ENCODE results near the gene PDE6H.

PDE6H gene

DNA sequence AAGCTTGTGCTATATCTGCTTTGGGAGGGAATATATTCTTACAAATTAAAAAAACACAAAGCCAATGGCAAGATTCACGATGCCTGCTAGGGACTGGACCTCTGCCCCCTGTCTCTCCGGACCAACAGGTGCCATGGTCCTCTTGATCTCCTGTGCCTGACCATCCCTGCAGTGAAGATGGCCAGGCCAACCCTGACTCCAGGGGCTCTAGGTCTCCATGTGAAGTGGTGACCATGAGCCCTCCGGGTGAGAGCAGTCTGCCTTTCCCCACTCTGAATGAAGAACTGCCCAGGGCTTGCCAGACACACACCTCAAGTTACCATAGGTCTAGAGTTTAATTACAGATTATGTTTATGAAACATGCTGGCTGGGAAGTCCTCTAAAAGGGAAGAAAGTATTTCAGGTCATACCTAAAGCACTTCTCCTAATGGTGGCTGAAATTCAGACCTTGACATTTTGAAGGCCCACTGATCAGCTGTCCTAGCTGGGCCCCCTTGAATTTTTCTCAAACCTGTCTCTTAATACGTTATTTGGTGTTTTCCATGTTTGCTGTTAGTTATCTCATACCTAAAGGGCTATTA is 12.8 kb upstream of the PDE6H start:
- TF ChIP-seq CTCF (IDR thresholded peaks at IDR 0.05; ENCODE audit: low read depth, low read length, missing control alignments) = no peak
- no peak for DNase-seq (ENCODE audit: low read depth)
- peak overlapping the region; percentile 73 for H3K4me3 ChIP-seq (ENCODE audit: low read depth, low read length)

- peak overlapping the region; percentile 73 for H3K4me3 ChIP-seq (ENCODE audit: low read depth, low read length)
- no peak for TF ChIP-seq CTCF (IDR thresholded peaks at IDR 0.05; ENCODE audit: low read depth, low read length, missing control alignments)
- DNase-seq (ENCODE audit: low read depth) = no peak
These were observed 12.0 kb upstream of the PDE6H start for GRCh38 chr12:14960548-14961465.

GRCh38 chr12:14961466-14962152 is 11.2 kb upstream of the PDE6H start, which contains the start of gene ARHGDIB:
TSS of gene ARHGDIB (minus strand) at chr12:14961601. CDS start at chr12:14950712, 10,889 bp downstream.
- H3K4me3 ChIP-seq (ENCODE audit: low read depth, low read length) = peak within 1 kb of the TSS; percentile 73
- peak; percentile 92 for DNase-seq (ENCODE audit: low read depth)
- no peak for TF ChIP-seq CTCF (IDR thresholded peaks at IDR 0.05; ENCODE audit: low read depth, low read length, missing control alignments)

GRCh38 chr12:14962153-14962539 is 10.7 kb upstream of the PDE6H start:
- peak overlapping the region; percentile 73; the same call in 1 of the 2 replicates for H3K4me3 ChIP-seq (ENCODE audit: low read depth, low read length)
- TF ChIP-seq CTCF (IDR thresholded peaks at IDR 0.05; ENCODE audit: low read depth, low read length, missing control alignments) = no peak
- no peak for DNase-seq (ENCODE audit: low read depth)

DNA sequence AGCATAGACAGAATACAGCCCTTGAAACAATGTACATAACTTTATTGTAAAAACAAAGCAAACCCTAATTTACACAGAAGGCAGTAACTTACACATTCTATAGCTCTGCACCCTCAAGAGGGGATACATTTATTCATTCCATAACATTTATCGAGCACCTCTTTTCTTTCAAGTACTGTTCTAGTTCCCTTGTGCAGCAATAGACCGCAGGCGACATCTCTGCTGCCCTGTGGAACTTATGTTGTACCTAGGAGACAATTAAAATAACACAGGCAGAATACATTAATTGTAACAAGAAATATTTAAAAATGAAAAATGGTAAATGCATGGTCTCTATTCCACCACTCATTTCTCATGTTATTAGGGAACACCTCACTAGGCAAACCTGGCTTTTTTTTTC is 10.0 kb upstream of the PDE6H start:
- no peak for TF ChIP-seq CTCF (IDR thresholded peaks at IDR 0.05; ENCODE audit: low read depth, low read length, missing control alignments)
- no peak for DNase-seq (ENCODE audit: low read depth)
- no peak overlapping the region; the same call in 1 of the 2 replicates for H3K4me3 ChIP-seq (ENCODE audit: low read depth, low read length)

- no peak overlapping the region for H3K4me3 ChIP-seq (ENCODE audit: low read depth, low read length)
- TF ChIP-seq CTCF (IDR thresholded peaks at IDR 0.05; ENCODE audit: low read depth, low read length, missing control alignments) = no peak
- no peak for DNase-seq (ENCODE audit: low read depth)
These were observed 9.3 kb upstream of the PDE6H start for GRCh38 chr12:14963520-14963919.
